Smooth muscle cell (in vitro differentiated cells): ENCODE measurements around the gene PCBP2. TPM values are rescaled to one million over a fixed set of nuclear protein-coding genes. Genes with fewer than 3 reads are reported as not detected.

Source experiments
- DNase-seq: peaks from one replicate; lab custom pipeline; 2025; ENCODE audit not compliant: unreplicated experiment; lab: John Stamatoyannopoulos, UW
- H2AFZ ChIP-seq: fragments of 200-600 bp; sonication (generic); 2 replicates; pipeline ENCODE4 v1.6.0; 2016; ENCODE audit warnings: antibody characterized with exemption, low read depth, mild to moderate bottlenecking
- H3F3A ChIP-seq: fragments of 200-600 bp; sonication (generic); 2 replicates; pipeline ENCODE4 v1.6.0; 2017; ENCODE audit warnings: antibody characterized with exemption, low read depth
- H3K27ac ChIP-seq: fragments of 200-600 bp; sonication (generic); 2 replicates; pipeline ENCODE4 v1.5.1; 2016; ENCODE audit warnings: low read depth, mild to moderate bottlenecking
- H3K27me3 ChIP-seq: fragments of 200-600 bp; sonication (generic); 2 replicates; pipeline ENCODE4 v1.6.1; 2016; ENCODE audit warnings: low read depth, mild to moderate bottlenecking
- H3K36me3 ChIP-seq: fragments of 200-600 bp; sonication (generic); 2 replicates; pipeline ENCODE4 v1.5.1; 2016; ENCODE audit warnings: low read depth
- H3K4me1 ChIP-seq: fragments of 200-600 bp; sonication (generic); 2 replicates; pipeline ENCODE4 v1.5.1; 2016; ENCODE audit warnings: low read depth
- H3K4me2 ChIP-seq: fragments of 200-600 bp; sonication (generic); 2 replicates; pipeline ENCODE4 v1.6.0; 2016; ENCODE audit warnings: mild to moderate bottlenecking
- H3K4me3 ChIP-seq: fragments of 200-600 bp; sonication (generic); 2 replicates; pipeline ENCODE4 v1.5.1; 2016; ENCODE audit warnings: mild to moderate bottlenecking
- H3K79me2 ChIP-seq: fragments of 200-600 bp; sonication (generic); 2 replicates; pipeline ENCODE4 v1.6.0; 2016; ENCODE audit warnings: low read depth, mild to moderate bottlenecking
- H3K9ac ChIP-seq: fragments of 200-600 bp; sonication (generic); 2 replicates; pipeline ENCODE4 v1.6.0; 2016; ENCODE audit warnings: low read depth
- H3K9me3 ChIP-seq: fragments of 200-600 bp; sonication (generic); replicated peaks from 2 replicates; pipeline ENCODE4 v1.5.1; 2016; ENCODE audit warnings: low read depth
- H4K20me1 ChIP-seq: fragments of 200-600 bp; sonication (generic); 2 replicates; pipeline ENCODE4 v1.6.0; 2016; ENCODE audit warnings: low read depth
- WGBS: methylation state at CpG from one replicate; pipeline ENCODE4 v1.1.7; 2016; ENCODE audit warnings: low lambda C conversion rate; 5-methylcytosine and 5-hydroxymethylcytosine counted together
- polyA plus RNA-seq: library from polyadenylated mRNA; unstranded; fragments of >200 nt; fragmentation: Nextera tagmentation; extraction: Ambion mirVana; gene quantifications from 2 replicates; pipeline ENCODE4 v1.2.1, GENCODE V29; 2016
- total RNA-seq: library from RNA; depleted of rRNA; stranded (reverse); fragments of >200 nt; gene quantifications from 2 replicates; pipeline ENCODE4 v1.2.3, GENCODE V29; 2014
- TF ChIP-seq, protein P1 (sequence below): fragments of 200-600 bp; sonication (generic); IDR thresholded peaks from 2 replicates; pipeline ENCODE4 v1.5.1; 2017; ENCODE audit warnings: borderline replicate concordance, mild to moderate bottlenecking, antibody characterized with exemption; ENCODE audit not compliant: insufficient read depth, poor library complexity, severe bottlenecking

Gene PCBP2
- total and polyA plus RNA-seq, 2 experiments from 2014 or later = 90.8 to 306 TPM

GRCh38 chr12:53514628-53515290 lies 62.9 kb downstream of the PCBP2 start:
- Histone ChIP-seq H3K27ac (no peak overlapping the region), H3F3A (peaks cover 3% of the 10 kb centered on the region), H3K4me3 (no peak overlapping the region), H3K9ac (no peak overlapping the region), H3K27me3 (no peaks in the 10 kb centered on the region), H3K4me2 (no peak overlapping the region), H3K9me3 (no peaks in the 10 kb centered on the region), H4K20me1 (no peaks in the 10 kb centered on the region), H2AFZ (no peak overlapping the region), H3K79me2 (no peaks in the 10 kb centered on the region), H3K4me1 (no peaks in the 10 kb centered on the region), H3K36me3 (peaks cover 7% of the 10 kb centered on the region)
- no peak for DNase-seq
- TF ChIP-seq, protein P1, sequence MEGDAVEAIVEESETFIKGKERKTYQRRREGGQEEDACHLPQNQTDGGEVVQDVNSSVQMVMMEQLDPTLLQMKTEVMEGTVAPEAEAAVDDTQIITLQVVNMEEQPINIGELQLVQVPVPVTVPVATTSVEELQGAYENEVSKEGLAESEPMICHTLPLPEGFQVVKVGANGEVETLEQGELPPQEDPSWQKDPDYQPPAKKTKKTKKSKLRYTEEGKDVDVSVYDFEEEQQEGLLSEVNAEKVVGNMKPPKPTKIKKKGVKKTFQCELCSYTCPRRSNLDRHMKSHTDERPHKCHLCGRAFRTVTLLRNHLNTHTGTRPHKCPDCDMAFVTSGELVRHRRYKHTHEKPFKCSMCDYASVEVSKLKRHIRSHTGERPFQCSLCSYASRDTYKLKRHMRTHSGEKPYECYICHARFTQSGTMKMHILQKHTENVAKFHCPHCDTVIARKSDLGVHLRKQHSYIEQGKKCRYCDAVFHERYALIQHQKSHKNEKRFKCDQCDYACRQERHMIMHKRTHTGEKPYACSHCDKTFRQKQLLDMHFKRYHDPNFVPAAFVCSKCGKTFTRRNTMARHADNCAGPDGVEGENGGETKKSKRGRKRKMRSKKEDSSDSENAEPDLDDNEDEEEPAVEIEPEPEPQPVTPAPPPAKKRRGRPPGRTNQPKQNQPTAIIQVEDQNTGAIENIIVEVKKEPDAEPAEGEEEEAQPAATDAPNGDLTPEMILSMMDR = no peak
- 94% methylated on average over 6 of the region's 6 CpGs for WGBS

DNA sequence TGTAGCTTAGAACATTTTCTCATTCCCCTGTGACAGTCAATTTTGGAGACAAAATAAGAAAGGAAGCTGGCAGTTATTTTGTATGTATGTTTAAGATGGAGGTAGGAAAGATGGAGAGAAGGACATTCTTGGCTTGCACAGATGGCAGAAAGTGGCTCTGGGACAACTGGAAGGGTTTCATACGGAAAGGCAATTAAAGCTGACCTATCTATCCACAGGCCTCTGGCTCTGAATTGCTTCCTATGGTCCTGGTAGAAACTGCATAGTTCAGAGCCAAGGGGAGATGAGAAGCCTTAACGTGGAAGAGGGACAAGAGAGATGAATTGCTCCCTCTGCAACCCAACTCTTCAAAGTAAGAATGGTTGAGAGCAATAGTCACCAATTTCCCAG lies 63.4 kb downstream of the PCBP2 start:
- H3K36me3 ChIP-seq = peaks cover 7% of the 10 kb centered on the region
- no peak overlapping the region for H3K4me3 ChIP-seq

DNA sequence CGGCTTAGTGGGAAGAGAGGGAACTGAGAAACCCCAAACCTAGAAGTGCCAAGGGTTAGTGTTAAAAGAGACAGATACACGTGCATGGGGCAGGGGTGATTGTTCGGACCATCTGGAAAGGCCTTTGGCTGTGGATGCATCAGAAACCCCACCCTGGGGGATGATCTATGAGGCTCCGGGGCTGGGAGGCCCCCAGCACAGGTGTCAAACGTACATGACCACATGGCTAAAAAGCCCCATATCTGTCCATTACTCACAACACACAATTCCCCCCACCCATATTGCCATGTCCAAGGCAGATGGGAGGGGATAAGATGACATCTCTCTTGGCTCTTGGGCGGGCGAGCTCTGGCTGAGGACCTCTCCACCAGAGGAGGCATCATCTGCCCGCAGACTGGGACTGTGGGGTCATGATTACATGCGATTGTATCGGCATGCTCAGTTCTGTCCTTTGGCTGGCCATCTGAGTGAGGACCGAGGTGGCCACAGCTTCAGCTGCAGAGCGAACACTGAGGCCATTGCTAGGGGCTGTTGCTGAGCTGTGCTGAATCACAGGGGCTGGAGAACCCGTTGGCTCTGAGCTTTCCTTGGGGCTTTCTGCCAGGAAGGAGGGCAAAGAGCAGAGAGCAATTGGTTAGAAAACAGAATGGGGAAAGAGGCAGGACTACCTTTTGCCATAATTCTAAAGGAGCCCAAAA lies 65.0 kb downstream of the PCBP2 start:
- Histone ChIP-seq H3K4me2 (no peak overlapping the region), H4K20me1 (no peaks in the 10 kb centered on the region), H3K4me1 (no peaks in the 10 kb centered on the region), H2AFZ (no peak overlapping the region), H3K4me3 (no peak overlapping the region), H3K79me2 (no peaks in the 10 kb centered on the region), H3K27me3 (no peaks in the 10 kb centered on the region), H3K9ac (no peak overlapping the region), H3K36me3 (peaks cover 13% of the 10 kb centered on the region), H3K9me3 (no peaks in the 10 kb centered on the region), H3K27ac (no peak overlapping the region), H3F3A (no peaks in the 10 kb centered on the region)
- WGBS = 97% methylated on average over 13 of the region's 13 CpGs
- DNase-seq = no peak
- TF ChIP-seq, protein P1 = no peak

More for the DNA sequence above, 63.4 kb downstream of the PCBP2 start:
- DNase-seq = no peak
- Histone ChIP-seq H3K79me2 (no peaks in the 10 kb centered on the region), H3K4me2 (no peak overlapping the region), H3K9ac (no peak overlapping the region), H3K9me3 (no peaks in the 10 kb centered on the region), H3K4me1 (no peaks in the 10 kb centered on the region), H3K27me3 (no peaks in the 10 kb centered on the region), H3K27ac (no peak overlapping the region), H4K20me1 (no peaks in the 10 kb centered on the region), H3F3A (peaks cover 3% of the 10 kb centered on the region), H2AFZ (no peak overlapping the region)
- TF ChIP-seq, protein P1 = no peak
- WGBS = 90% methylated on average over 2 of the region's 2 CpGs
